Right cardiac atrium (tissue), 5 donors: ENCODE data around the gene NUDCD3. TPM values are rescaled to one million over a fixed set of nuclear protein-coding genes. Genes with fewer than 3 reads are reported as not detected.
A peak's percentile ranks its signal among the peaks of the same experiment; 100 is the strongest.
"Not testable (repeated sequence)": the region's sequence is repeated elsewhere in the genome, so short reads cannot be mapped to it uniquely, and the experiment has no call there.

Source experiments
- ATAC-seq, 2 donors: fragments of 200-7000 bp; cut with Tn5 transposase; one replicate each; pipeline versions ENCODE4 v1.8.0 to v1.9.1; 2020; ENCODE audit warnings: moderate library complexity in 2 of 2, mild to moderate bottlenecking in 1 of 2
- DNase-seq, 3 donors: peaks; one replicate each; pipeline ENCODE4 v3.0.0-alpha.2; 2020
- H3K27ac ChIP-seq: one replicate; pipeline ENCODE4 v1.5.1; 2013; ENCODE audit warnings: mild to moderate bottlenecking, low read length, control low read depth, moderate library complexity
- H3K27me3 ChIP-seq: one replicate; pipeline ENCODE4 v1.6.1; 2013; ENCODE audit not compliant: control insufficient read depth, insufficient read depth
- H3K4me1 ChIP-seq: one replicate; pipeline ENCODE4 v1.6.1; 2013; ENCODE audit warnings: low read length; ENCODE audit not compliant: control insufficient read depth, insufficient read depth
- H3K4me3 ChIP-seq: one replicate; pipeline ENCODE4 v1.5.1; 2013; ENCODE audit warnings: low read length, control low read depth
- H3K9me3 ChIP-seq: one replicate; pipeline ENCODE4 v1.6.1; 2013; ENCODE audit warnings: low read length; ENCODE audit not compliant: control insufficient read depth
- WGBS: extraction: QIAGEN DNeasy Blood & Tissue Kit; methylation state at CpG from one replicate; pipeline ENCODE4 v1.1.7; 2013; 5-methylcytosine and 5-hydroxymethylcytosine counted together
- intact Hi-C, 4 donors: fragments of 100-400 bp; cut with DNase I; formaldehyde crosslinking; loops; one replicate each; pipeline versions ENCODE4 v1.11.0 to v1.14.0; 2022 to 2023
- polyA plus RNA-seq: library from polyadenylated mRNA; stranded (reverse); fragments of 200-250 nt; gene quantifications from one replicate; pipeline ENCODE4 v1.2.3, GENCODE V29; 2013
- total RNA-seq, 4 donors: library from RNA; stranded (reverse); fragmentation: NEBNext Ultra II Directional; extraction: Animal tissue kit (Norgen Biotek cat#: 25700); gene quantifications; one replicate each; pipeline ENCODE4 v1.2.1, GENCODE V29; 2021
- donor health status: healthy with polysubstance abuse.
- donor health status: DM: no; HTN: yes; CAD: no.
- donor health status: DM: no; HTN: no; CAD: no.
- donor health status: DM: no; HTN: yes; CAD: no; lungs with severe emphysema.
- donor health status: DM: yes; HTN: yes; CAD: no.

The NUDCD3 gene
- total and polyA plus RNA-seq, 5 donors = 29.0 to 108 (median 100) TPM

GRCh38 chr7:44441079-44441478, 49.4 kb downstream of the NUDCD3 start:
- WGBS = 84% methylated on average over 3 of the region's 3 CpGs
- intact Hi-C loops = no loop called here
- Histone ChIP-seq H3K9me3 (no peaks in the 10 kb centered on the region), H3K27ac (no peak overlapping the region), H3K27me3 (no peaks in the 10 kb centered on the region), H3K4me3 (no peak overlapping the region), H3K4me1 (peaks cover 9% of the 10 kb centered on the region)
- no peak for DNase-seq
- ATAC-seq = no peak

DNA sequence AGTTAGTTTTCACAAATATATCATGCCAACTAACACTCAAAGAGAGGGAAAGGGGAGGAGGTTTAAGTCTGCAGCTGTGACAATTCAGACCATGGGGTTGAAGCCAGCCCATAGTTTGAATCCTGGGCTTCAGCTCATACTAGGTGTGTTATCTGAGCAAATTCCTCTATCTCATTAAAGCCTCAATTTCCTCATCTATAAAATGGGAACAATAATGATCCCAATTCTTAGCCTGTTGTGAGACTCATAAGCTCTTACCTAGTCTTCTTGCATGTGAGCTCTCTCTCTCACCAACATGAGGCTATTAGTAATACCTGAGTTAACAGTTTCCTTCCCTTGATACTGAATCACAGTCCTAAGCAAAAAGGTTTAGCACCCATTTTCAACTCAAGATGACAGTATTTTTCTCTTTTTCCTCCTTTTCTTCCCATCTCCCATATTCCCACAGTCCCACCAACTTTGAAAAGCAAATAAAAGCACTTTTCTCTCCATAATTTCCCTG, 49.8 kb downstream of the NUDCD3 start:
- Histone ChIP-seq H3K4me1 (peaks cover 6% of the 10 kb centered on the region), H3K9me3 (no peaks in the 10 kb centered on the region), H3K27me3 (no peaks in the 10 kb centered on the region), H3K4me3 (no peak overlapping the region), H3K27ac (no peak overlapping the region)
- ATAC-seq = no peak
- no peak for DNase-seq
- intact Hi-C loops = no loop called here

DNA sequence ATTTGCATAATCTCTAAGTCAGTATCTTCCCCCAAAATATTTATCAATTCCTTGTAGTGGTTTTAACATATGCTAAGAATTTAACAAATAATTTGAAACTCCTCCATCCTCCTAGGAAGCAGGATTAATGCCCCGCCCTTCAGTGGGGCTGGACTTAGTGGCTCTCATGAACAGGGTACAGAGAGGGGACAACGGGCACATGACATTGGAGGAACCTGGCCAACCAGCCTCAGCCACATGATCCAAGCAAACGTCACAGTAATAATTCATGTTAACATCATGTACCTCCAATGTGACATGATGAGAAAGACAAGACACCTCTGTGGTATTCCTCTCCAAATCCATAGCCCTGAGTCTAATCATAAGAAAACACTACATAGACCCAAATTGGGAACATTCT, 50.5 kb downstream of the NUDCD3 start:
- ATAC-seq (peak; percentile 24 to 49), DNase-seq (no peak)
- intact Hi-C loops = no loop called here
- H3K4me1 ChIP-seq = peaks cover 4% of the 10 kb centered on the region
- no peak overlapping the region for H3K4me3 ChIP-seq
- no peak overlapping the region for H3K27ac ChIP-seq
- H3K9me3 ChIP-seq = no peaks in the 10 kb centered on the region
- H3K27me3 ChIP-seq = no peaks in the 10 kb centered on the region
- WGBS = 66% methylated on average over 3 of the region's 3 CpGs

GRCh38 chr7:44438816-44439215, 51.6 kb downstream of the NUDCD3 start:
- WGBS = 86% methylated on average over 4 of the region's 4 CpGs
- intact Hi-C loops = no loop called here

GRCh38 chr7:44434201-44434600, 56.3 kb downstream of the NUDCD3 start:
- Histone ChIP-seq H3K27ac (no peak overlapping the region), H3K27me3 (no peaks in the 10 kb centered on the region), H3K4me1 (no peaks in the 10 kb centered on the region), H3K9me3 (no peaks in the 10 kb centered on the region), H3K4me3 (no peak overlapping the region)
- ATAC-seq (peak; percentile 48 to 54), DNase-seq (no peak)
- 65% methylated on average over 7 of the region's 7 CpGs for WGBS
- intact Hi-C loops = no loop called here

More at GRCh38 chr7:44438816-44439215, 51.6 kb downstream of the NUDCD3 start:
- Histone ChIP-seq H3K4me3 (no peak overlapping the region), H3K27ac (no peak overlapping the region), H3K4me1 (peaks cover 3% of the 10 kb centered on the region), H3K9me3 (no peaks in the 10 kb centered on the region), H3K27me3 (no peaks in the 10 kb centered on the region)
- ATAC-seq (no peak), DNase-seq (no peak)

- Histone ChIP-seq H3K4me1 (no peaks in the 10 kb centered on the region), H3K4me3 (no peak overlapping the region), H3K27me3 (no peaks in the 10 kb centered on the region), H3K9me3 (no peaks in the 10 kb centered on the region), H3K27ac (no peak overlapping the region)
- peak in 1 of 2 donors; percentile 17 for ATAC-seq
- 79% methylated on average over 10 of the region's 10 CpGs for WGBS
- intact Hi-C loops = no loop called here
- DNase-seq = no peak
Observed at GRCh38 chr7:44433255-44434022, 57.0 kb downstream of the NUDCD3 start.

- WGBS = 92% methylated on average over 6 of the region's 6 CpGs
Observed at GRCh38 chr7:44432381-44432977, 58.0 kb downstream of the NUDCD3 start.

GRCh38 chr7:44431091-44431608, 59.3 kb downstream of the NUDCD3 start:
- intact Hi-C loops = no loop called here
- ATAC-seq (peak; percentile 15 to 43), DNase-seq (no peak)
- H3K4me1 ChIP-seq = no peaks in the 10 kb centered on the region
- no peaks in the 10 kb centered on the region for H3K9me3 ChIP-seq
- H3K27ac ChIP-seq = no peak overlapping the region
- no peaks in the 10 kb centered on the region for H3K27me3 ChIP-seq
- H3K4me3 ChIP-seq = no peak overlapping the region
- 74% methylated on average over 2 of the region's 2 CpGs for WGBS

More at GRCh38 chr7:44432381-44432977, 58.0 kb downstream of the NUDCD3 start:
- Histone ChIP-seq H3K27ac (no peak overlapping the region), H3K27me3 (no peaks in the 10 kb centered on the region), H3K9me3 (no peaks in the 10 kb centered on the region), H3K4me3 (no peak overlapping the region), H3K4me1 (no peaks in the 10 kb centered on the region)
- no peak for DNase-seq
- intact Hi-C loops = no loop called here
- no peak for ATAC-seq

GRCh38 chr7:44430054-44430453, 60.4 kb downstream of the NUDCD3 start:
- H3K9me3 ChIP-seq = no peaks in the 10 kb centered on the region
- 97% methylated on average over 4 of the region's 4 CpGs for WGBS
- intact Hi-C loops = no loop called here
- DNase-seq (no peak), ATAC-seq (no peak)
- no peak overlapping the region for H3K4me3 ChIP-seq
- no peaks in the 10 kb centered on the region for H3K27me3 ChIP-seq
- no peak overlapping the region for H3K27ac ChIP-seq
- no peaks in the 10 kb centered on the region for H3K4me1 ChIP-seq

GRCh38 chr7:44424762-44425161, 65.7 kb downstream of the NUDCD3 start:
- 90% methylated on average over 2 of the region's 2 CpGs for WGBS
- H3K27ac ChIP-seq, DNase-seq, intact Hi-C loops, H3K27me3 ChIP-seq, H3K9me3 ChIP-seq, H3K4me3 ChIP-seq, ATAC-seq, H3K4me1 ChIP-seq: not testable (repeated sequence)

DNA sequence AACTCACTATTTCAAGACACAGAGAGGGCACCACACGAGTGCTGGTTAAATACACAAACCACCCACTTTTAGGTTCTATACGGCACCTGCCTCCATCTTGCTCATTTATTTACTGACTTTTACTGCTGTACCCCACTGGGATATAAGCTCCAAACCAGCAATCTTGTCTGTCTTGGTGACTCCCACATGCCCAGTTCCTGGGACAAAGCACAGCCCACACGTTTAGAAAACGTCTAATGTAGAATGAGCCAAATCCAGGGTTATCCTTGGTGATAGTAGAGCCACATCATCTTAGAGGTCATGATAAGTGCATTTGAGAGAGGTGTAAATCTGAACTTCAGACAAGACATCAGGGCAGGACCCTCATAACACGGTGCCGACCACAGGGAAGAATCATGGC, 73.5 kb downstream of the NUDCD3 start:
- ATAC-seq = no peak
- WGBS = 77% methylated on average over 6 of the region's 6 CpGs

More for the DNA sequence above, 73.5 kb downstream of the NUDCD3 start:
- no peaks in the 10 kb centered on the region for H3K27me3 ChIP-seq
- intact Hi-C loops = no loop called here
- no peaks in the 10 kb centered on the region for H3K9me3 ChIP-seq
- no peak overlapping the region for H3K27ac ChIP-seq
- no peak for DNase-seq
- H3K4me1 ChIP-seq = peaks cover 1% of the 10 kb centered on the region
- no peak overlapping the region for H3K4me3 ChIP-seq
